Prostate gland (tissue), 2 donors: ENCODE results near the gene TMEM213.

ENCODE experiments used
- CTCF ChIP-seq, 4 experiments: fragments of 200-600 bp in 2 of 4; fragments of 450-650 bp in 2 of 4; sonication (generic) in 2 of 4; IDR thresholded peaks; 1 replicate in 3 of 4; 2 replicates in 1 of 4; pipeline ENCODE4 v1.5.1; 2016 to 2019; ENCODE audit warnings: antibody characterized with exemption in 4 of 4, mild to moderate bottlenecking in 2 of 4, moderate library complexity in 2 of 4
- POLR2A ChIP-seq: fragments of 450-650 bp; IDR thresholded peaks from one replicate; pipeline ENCODE4 v1.6.1; 2016; ENCODE audit warnings: antibody characterized with exemption, mild to moderate bottlenecking

- no peak for TF ChIP-seq CTCF (IDR thresholded peaks at IDR 0.05)
- no peak for TF ChIP-seq POLR2A
Observed at GRCh38 chr7:138843632-138844580, 46.1 kb downstream of the TMEM213 start.
